Measurements from ENCODE around the gene CA12.
"Not testable (repeated sequence)": the region's sequence is repeated elsewhere in the genome, so short reads cannot be mapped to it uniquely, and the experiment has no call there.

CA12 gene

GRCh38 chr15:63335543-63336240 lies 46.0 kb downstream of the CA12 start:
- DNase-seq (ENCODE audit: low spot score), result no peak

GRCh38 chr15:63334821-63335220 lies 46.8 kb downstream of the CA12 start:
- DNase-seq (ENCODE audit: low spot score), result no peak

DNA sequence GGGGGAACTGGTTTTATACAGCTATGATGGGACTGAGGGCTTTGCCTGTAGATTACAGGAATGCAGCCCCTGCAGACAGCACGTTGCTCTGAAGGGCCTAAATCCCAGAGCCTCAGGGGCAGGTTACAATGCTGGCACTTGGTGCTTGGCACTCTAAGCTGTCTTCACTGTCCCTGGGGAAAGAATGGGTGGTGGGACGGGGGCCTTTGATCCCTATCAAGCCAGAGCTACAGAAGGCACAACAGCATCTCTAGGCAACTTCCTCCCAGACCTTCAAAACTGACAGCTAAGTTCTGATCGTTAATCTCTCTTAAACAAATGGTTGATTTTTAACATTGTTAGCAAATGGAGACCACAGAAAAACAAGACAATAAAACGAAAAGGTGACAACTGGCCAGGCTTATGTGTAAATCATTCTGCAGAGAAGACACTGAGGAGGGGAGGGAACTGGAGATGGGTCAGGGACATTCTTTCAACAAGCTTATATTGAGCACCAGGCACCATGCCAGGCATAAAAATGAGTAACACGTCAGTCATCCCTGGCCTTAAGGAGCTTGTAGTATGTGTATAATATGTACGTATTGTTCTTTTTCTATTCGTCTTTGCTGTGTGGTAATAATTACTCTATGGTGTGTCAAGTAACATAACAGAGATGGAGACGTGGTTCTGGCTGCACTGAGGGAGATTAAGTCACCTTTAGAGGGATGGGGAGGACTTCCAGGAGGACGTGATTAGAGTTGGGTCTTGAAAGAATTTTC lies 49.1 kb downstream of the CA12 start:
- peak; percentile 58 for DNase-seq (ENCODE audit: low spot score)

DNA sequence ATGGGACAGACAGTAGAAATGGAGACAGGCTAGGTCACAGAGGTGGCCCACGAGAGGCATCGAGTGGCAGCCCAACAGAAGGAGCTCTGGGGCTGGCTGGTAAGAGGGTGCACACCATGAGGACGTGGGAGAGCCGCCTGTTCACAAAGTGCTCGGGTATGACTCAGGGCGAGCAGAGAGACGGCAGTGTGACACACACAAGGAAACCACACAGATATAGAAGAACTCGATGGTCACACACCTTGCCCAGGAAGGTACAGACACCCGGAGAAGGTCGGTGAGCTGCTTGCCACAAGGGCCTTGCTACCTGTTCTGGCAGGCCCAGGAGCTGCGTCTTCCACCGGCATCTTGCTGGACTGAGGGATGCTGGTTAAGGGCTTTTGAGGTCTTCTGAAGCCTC lies 50.2 kb downstream of the CA12 start:
- no peak for DNase-seq (ENCODE audit: low spot score)

GRCh38 chr15:63330926-63331325 lies 50.7 kb downstream of the CA12 start:
- no peak for DNase-seq (ENCODE audit: low spot score)

- no peak for DNase-seq (ENCODE audit: low spot score)
Observed at GRCh38 chr15:63329567-63330350, 51.9 kb downstream of the CA12 start.

GRCh38 chr15:63327648-63328421 lies 53.8 kb downstream of the CA12 start:
- DNase-seq (ENCODE audit: low spot score), result no peak

GRCh38 chr15:63324770-63325169 lies 56.9 kb downstream of the CA12 start:
- DNase-seq (ENCODE audit: low spot score), result no peak

- DNase-seq (ENCODE audit: low spot score), result no peak
Observed at GRCh38 chr15:63323798-63324563, 57.7 kb downstream of the CA12 start.

- peak; percentile 7 for DNase-seq (ENCODE audit: low spot score)
Observed at GRCh38 chr15:63322541-63322940, 59.1 kb downstream of the CA12 start.

- DNase-seq (ENCODE audit: low spot score), result no peak
Observed at GRCh38 chr15:63321462-63321861, 60.2 kb downstream of the CA12 start.

DNA sequence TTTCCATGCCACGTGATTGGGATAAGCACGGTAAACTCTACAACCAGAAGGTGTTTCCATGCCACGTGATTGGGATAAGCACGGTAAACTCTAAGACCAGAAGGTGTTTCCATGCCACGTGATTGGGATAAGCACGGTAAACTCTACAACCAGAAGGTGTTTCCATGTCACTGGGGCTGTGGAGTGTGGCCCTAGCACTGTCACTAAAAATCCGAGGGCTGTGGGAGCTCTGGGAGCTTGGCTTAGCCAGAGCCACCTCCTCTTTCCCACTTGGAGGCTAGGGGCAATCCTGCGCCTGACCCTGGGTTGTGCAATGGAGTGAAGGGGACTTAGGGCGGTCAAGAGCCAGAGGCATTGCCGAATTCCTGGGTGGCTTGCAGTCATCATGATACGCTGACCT lies 60.7 kb downstream of the CA12 start:
- not testable (repeated sequence) for DNase-seq (ENCODE audit: low spot score)

DNA sequence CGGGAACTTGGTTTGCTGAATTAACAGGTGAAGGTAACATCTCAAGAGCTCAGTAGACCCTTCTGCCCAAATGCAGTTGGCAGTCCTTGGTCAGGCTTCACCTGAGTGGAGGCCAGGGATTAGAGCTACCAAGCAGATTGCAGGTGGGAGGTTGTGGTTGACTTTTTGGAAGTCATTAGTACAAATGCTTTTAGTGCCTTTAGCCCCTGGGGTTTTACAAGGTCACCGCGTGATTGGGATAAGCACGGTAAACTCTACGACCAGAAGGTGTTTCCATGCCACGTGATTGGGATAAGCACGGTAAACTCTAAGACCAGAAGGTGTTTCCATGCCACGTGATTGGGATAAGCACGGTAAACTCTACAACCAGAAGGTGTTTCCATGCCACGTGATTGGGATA lies 61.2 kb downstream of the CA12 start:
- not testable (repeated sequence) for DNase-seq (ENCODE audit: low spot score)

DNA sequence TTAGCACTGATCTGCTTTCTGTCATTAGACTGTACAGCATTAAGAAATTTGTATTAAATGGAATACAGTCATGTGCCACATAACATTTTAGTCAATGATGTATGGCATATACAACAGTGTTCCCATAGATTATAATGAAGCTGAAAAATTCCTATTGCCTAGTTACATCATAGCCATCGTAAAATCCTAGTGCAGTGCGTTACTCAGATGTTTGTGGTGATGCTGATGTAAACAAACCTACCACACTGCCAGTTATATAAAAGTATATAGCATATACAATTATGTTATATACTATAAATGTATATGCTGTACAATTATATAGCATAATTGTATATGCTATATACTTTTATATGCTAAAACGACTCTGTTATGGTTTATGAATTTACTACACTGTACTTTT lies 62.6 kb downstream of the CA12 start:
- DNase-seq (ENCODE audit: low spot score), result peak; percentile 17

DNA sequence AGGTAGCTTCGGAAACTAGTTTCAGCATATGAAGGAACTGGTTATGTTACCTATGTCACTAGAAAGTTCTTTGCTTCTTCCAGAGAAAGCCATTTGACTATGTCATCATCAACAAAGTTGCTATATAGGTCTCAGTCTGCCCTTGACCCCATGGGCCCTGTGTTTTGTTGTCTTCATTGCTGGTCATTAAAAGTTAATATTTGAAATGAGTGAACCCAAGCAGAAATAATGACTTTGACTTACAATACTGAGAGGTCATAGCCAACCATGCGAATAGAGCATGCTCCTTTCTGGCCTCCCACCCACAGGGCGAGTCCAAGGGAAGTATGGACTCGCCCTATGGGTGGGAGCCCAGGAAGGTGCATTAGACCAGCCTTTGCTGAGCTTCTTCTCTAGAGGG lies 63.3 kb downstream of the CA12 start:
- DNase-seq (ENCODE audit: low spot score), result no peak

GRCh38 chr15:63314409-63314808 lies 67.2 kb downstream of the CA12 start:
- no peak for DNase-seq (ENCODE audit: low spot score)

GRCh38 chr15:63313825-63314224 lies 67.8 kb downstream of the CA12 start:
- no peak for DNase-seq (ENCODE audit: low spot score)

DNA sequence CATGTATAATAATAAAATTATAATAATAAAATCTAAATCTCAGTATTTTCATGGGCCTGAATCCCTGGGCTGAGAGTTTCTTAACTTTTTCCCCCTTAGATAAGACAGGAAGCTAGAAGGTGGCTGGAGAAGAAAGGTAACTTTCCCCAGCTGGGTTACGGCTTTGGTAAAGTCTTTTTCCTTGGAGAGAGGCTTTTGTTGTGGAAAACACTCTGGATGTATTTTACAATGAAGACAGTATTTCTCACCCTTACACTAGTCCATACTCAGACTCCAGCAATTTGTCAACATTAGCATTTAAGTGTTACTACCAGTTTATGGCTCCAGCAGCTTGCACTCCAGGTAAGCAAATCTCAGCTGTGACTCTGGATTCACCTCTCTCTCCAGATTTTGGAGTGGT lies 69.4 kb downstream of the CA12 start:
- no peak for DNase-seq (ENCODE audit: low spot score)

DNA sequence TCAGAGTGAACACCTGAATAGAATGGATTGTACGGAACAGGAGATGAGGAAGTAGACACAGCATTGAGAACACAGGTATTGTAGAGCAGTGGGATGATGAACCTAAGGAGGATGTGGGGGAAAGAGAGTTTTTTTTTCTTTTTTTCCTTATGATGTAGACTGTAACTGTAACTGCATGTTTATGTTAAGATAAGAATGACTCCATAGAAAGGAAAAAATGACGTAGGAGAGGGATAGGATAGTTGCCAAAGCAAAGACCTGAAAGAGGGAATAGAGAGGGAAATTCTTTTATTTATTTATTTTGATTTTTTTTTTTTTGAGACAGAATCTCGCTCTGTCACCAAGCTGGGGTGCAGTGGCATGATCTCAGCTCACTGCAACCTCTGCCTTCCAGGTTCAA lies 71.0 kb downstream of the CA12 start:
- no peak for DNase-seq (ENCODE audit: low spot score)

DNA sequence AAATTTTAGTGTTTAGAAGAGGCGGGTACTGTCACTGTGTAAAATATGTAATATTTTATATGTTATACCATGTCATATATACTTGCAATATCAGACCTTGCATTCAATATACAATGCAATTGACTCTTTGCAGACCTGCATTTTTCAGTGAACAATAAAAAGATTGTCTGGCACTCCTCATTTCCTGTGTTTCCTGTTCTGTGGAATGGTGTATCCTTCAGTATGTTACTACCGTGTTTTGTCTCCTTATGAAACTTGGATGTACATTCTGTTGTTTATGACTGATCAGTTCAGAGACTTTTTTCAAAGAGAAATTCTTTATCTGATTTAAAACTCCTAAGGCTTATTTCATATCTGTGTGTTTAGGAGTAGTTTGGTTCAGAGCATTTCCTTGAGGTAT lies 72.7 kb downstream of the CA12 start:
- DNase-seq (ENCODE audit: low spot score), result no peak

DNA sequence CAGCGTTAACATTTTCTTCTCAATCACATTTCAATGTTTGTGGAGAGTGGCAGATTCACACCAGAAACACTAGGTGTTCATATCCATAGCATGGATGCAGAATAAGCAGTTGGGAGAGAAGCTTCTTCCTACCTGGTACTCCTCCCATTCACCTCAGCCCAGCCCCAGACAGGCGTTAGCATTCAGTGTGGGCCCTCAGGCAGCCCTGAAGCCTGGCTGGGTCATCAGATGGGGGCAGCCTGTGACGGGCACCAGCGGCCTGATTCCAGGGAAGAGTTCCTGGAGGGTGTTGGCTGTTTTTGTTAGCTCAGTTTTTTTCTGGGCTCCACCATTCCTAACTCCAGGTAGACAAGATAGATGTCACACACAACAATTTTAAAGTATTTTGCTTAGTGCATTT lies 73.2 kb downstream of the CA12 start:
- DNase-seq (ENCODE audit: low spot score), result no peak

Measured in LoVo (cell line).